GM12891 (cell line): ENCODE results near the gene NPHS1. TPM values are rescaled to one million over a fixed set of nuclear protein-coding genes. Genes with fewer than 3 reads are reported as not detected.
"Not testable (repeated sequence)": the region's sequence is repeated elsewhere in the genome, so short reads cannot be mapped to it uniquely, and the experiment has no call there.

Source experiments
- DNase-seq: peaks from one replicate; pipeline ENCODE4 v3.0.0; 2011; ENCODE audit warnings: low spot score; ENCODE audit not compliant: insufficient read length
- FAIRE-seq: peaks from 2 replicates; lab custom pipeline; 2011; peaks lifted over from hg19 to GRCh38; lab: Jason Lieb, UNC
- PAX5 ChIP-seq: IDR thresholded peaks from 2 replicates; pipeline ENCODE4 v1.6.1; 2011; ENCODE audit warnings: low read length, moderate library complexity, mild to moderate bottlenecking; ENCODE audit not compliant: insufficient read depth, severe bottlenecking
- POLR2A ChIP-seq: IDR thresholded peaks from 2 replicates; pipeline ENCODE4 v1.6.1; 2011; ENCODE audit warnings: low read depth, low read length, control low read depth
- POLR2AphosphoS5 ChIP-seq: IDR thresholded peaks from 2 replicates; pipeline ENCODE4 v1.6.1; 2011; ENCODE audit warnings: low read depth, low read length, control low read depth
- POU2F2 ChIP-seq: IDR thresholded peaks from 2 replicates; pipeline ENCODE4 v1.6.1; 2011; ENCODE audit warnings: low read depth, mild to moderate bottlenecking, control low read depth, low read length, moderate library complexity
- SPI1 ChIP-seq: IDR thresholded peaks from 2 replicates; pipeline ENCODE4 v1.6.1; 2011; ENCODE audit warnings: low read depth, low read length, control low read depth
- TAF1 ChIP-seq: IDR thresholded peaks from 2 replicates; pipeline ENCODE4 v1.6.1; 2011; ENCODE audit warnings: low read depth, low read length, control low read depth
- polyA plus RNA-seq: library from polyadenylated mRNA; unstranded; fragments of >200 nt; gene quantifications from one replicate; pipeline ENCODE4 v1.2.1, GENCODE V29; 2012; ENCODE audit warnings: low read depth, missing spikeins, inconsistent platforms; ENCODE audit not compliant: missing spikeins

NPHS1 gene
- polyA plus RNA-seq, result not detected

- DNase-seq, result no peak
- no peak for FAIRE-seq
- TF ChIP-seq TAF1 (no peak), POU2F2 (no peak), POLR2A (no peak), SPI1 (no peak), POLR2AphosphoS5 (no peak), PAX5 (no peak)
Measured at GRCh38 chr19:35852029-35852780, at the start of gene NPHS1. Gene NPHS1 (minus strand): TSS chr19:35852504. CDS start chr19:35851837, 667 bp downstream.

- TF ChIP-seq POLR2AphosphoS5 (no peak), SPI1 (no peak), TAF1 (no peak), POU2F2 (no peak), POLR2A (no peak), PAX5 (no peak)
- DNase-seq, result no peak
- peak; percentile 23 for FAIRE-seq
Measured at GRCh38 chr19:35901055-35901644, 48.8 kb upstream of the NPHS1 start.

GRCh38 chr19:35899547-35900214, 47.4 kb upstream of the NPHS1 start:
- DNase-seq (peak; percentile 93), FAIRE-seq (peak; percentile 98)
- TF ChIP-seq POU2F2 (no peak), TAF1 (no peak), SPI1 (no peak), PAX5 (peak; percentile 99), POLR2AphosphoS5 (peak; percentile 21; the same call in 1 of the 2 replicates), POLR2A (no peak)

- FAIRE-seq (peak; percentile 58), DNase-seq (no peak)
- no peak for TF ChIP-seq SPI1
- TF ChIP-seq TAF1, result no peak
- no peak for TF ChIP-seq POU2F2
- 0 out of 2 replicates have a peak, but pooled peaks have one; percentile 14 for TF ChIP-seq POLR2AphosphoS5
- TF ChIP-seq PAX5, result no peak
Measured at GRCh38 chr19:35898499-35898809, 46.1 kb upstream of the NPHS1 start.

GRCh38 chr19:35897706-35898451, 45.6 kb upstream of the NPHS1 start:
- DNase-seq (no peak), FAIRE-seq (no peak)
- TF ChIP-seq SPI1 (no peak), TAF1 (no peak)

GRCh38 chr19:35896643-35897040, 44.3 kb upstream of the NPHS1 start:
- no peak for TF ChIP-seq POU2F2
- TF ChIP-seq PAX5, result no peak
- TF ChIP-seq POLR2AphosphoS5, result no peak
- FAIRE-seq (no peak), DNase-seq (no peak)

- no peak for DNase-seq
- TF ChIP-seq SPI1, result no peak
- no peak for TF ChIP-seq PAX5
- no peak for TF ChIP-seq POLR2A
- no peak for TF ChIP-seq TAF1
- no peak for TF ChIP-seq POU2F2
- no peak for FAIRE-seq
Measured at GRCh38 chr19:35895911-35896642, 43.8 kb upstream of the NPHS1 start.

GRCh38 chr19:35894342-35894741, 42.0 kb upstream of the NPHS1 start:
- FAIRE-seq (no peak), DNase-seq (no peak)
- TF ChIP-seq SPI1 (no peak), TAF1 (no peak), PAX5 (no peak), POLR2AphosphoS5 (no peak; the same call in 1 of the 2 replicates), POLR2A (no peak), POU2F2 (no peak)

GRCh38 chr19:35891819-35892218, 39.5 kb upstream of the NPHS1 start:
- DNase-seq, FAIRE-seq: not testable (repeated sequence)
- TF ChIP-seq POLR2A, result 0 out of 2 replicates have a peak, but pooled peaks have one; percentile 9
- TF ChIP-seq POLR2AphosphoS5, result peak; percentile 55; the same call in 1 of the 2 replicates

- peak; percentile 22; the same call in 1 of the 2 replicates for TF ChIP-seq POLR2A
- TF ChIP-seq POLR2AphosphoS5, result peak; percentile 64
- no peak for TF ChIP-seq SPI1
- DNase-seq, result no peak
- no peak for FAIRE-seq
Measured at GRCh38 chr19:35890113-35890650, 37.9 kb upstream of the NPHS1 start.
